Measurements from ENCODE around the gene ADAM17. TPM values are rescaled to one million over a fixed set of nuclear protein-coding genes. Genes with fewer than 3 reads are reported as not detected.

The ADAM17 gene
- polyA plus RNA-seq, 1 donor (not counting 4 experiments of a cell fraction or from before 2014, with no cell fraction given) = 13.3 TPM

DNA sequence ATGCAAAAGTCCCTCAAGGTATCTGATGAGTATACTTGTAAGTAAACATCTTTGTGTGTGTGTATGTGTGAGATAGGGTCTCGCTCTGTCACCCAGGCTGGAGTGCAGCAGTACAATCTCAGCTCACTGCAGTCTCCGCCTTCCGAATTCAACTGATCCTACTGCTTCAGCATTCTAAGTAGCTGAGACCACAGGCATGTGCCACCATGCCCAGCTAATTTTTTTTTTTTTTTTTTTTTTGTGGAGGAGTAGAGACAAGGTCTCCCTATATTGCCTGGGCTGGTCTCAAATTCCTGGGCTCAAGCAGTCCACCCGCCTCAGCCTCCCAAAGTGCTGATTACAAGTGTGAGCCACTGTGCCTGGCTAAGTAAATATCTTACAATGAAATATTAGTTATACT, 23.2 kb downstream of the ADAM17 start:
- DNase-seq (ENCODE audit: low read depth, low spot score) (no peak), FAIRE-seq (no peak)
- Histone ChIP-seq H3K27me3 (ENCODE audit: control insufficient read depth, extremely low read depth, insufficient read depth, low read length) (no peaks in the 10 kb centered on the region), H3K36me3 (ENCODE audit: control insufficient read depth in 2 of 2, extremely low read depth in 1 of 2, insufficient read depth in 2 of 2, low read length in 2 of 2) (peaks cover 4 to 9% of the 10 kb centered on the region in 2 experiments), H3K27ac (ENCODE audit: control insufficient read depth, insufficient read depth, low read length) (no peak overlapping the region), H3K9me3 (ENCODE audit: control insufficient read depth, low read depth, low read length) (no peaks in the 10 kb centered on the region), H3K4me2 (ENCODE audit: control insufficient read depth, extremely low read depth, insufficient read depth, low read depth, low read length) (no peak overlapping the region), H3K79me2 (ENCODE audit: control insufficient read depth, insufficient read depth, low read length) (peaks cover 2% of the 10 kb centered on the region), H3K4me3 (ENCODE audit: control insufficient read depth in 2 of 3, extremely low read depth in 1 of 3, insufficient read depth in 2 of 3, low read depth in 1 of 3, low read length in 3 of 3) (no peak overlapping the region), H3K4me1 (ENCODE audit: control insufficient read depth, extremely low read depth, insufficient read depth, low read length) (peaks cover 8% of the 10 kb centered on the region), H3K9ac (ENCODE audit: control insufficient read depth, extremely low read depth, insufficient read depth, low read length) (no peak overlapping the region), H4K20me1 (ENCODE audit: control insufficient read depth, extremely low read depth, insufficient read depth, low read length) (no peaks in the 10 kb centered on the region), H2AFZ (ENCODE audit: control insufficient read depth, low read length) (no peak overlapping the region), H3K9me1 (ENCODE audit: control insufficient read depth, extremely low read depth, insufficient read depth, low read length) (no peaks in the 10 kb centered on the region)
- no peak for TF ChIP-seq EZH2 (IDR thresholded peaks at IDR 0.05; ENCODE audit: low read length)
- TF ChIP-seq, protein P1, sequence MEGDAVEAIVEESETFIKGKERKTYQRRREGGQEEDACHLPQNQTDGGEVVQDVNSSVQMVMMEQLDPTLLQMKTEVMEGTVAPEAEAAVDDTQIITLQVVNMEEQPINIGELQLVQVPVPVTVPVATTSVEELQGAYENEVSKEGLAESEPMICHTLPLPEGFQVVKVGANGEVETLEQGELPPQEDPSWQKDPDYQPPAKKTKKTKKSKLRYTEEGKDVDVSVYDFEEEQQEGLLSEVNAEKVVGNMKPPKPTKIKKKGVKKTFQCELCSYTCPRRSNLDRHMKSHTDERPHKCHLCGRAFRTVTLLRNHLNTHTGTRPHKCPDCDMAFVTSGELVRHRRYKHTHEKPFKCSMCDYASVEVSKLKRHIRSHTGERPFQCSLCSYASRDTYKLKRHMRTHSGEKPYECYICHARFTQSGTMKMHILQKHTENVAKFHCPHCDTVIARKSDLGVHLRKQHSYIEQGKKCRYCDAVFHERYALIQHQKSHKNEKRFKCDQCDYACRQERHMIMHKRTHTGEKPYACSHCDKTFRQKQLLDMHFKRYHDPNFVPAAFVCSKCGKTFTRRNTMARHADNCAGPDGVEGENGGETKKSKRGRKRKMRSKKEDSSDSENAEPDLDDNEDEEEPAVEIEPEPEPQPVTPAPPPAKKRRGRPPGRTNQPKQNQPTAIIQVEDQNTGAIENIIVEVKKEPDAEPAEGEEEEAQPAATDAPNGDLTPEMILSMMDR (optimal IDR thresholded peaks at IDR 0.05 in 1 of 3, IDR thresholded peaks at IDR 0.05 in 1 of 3, conservative IDR thresholded peaks at IDR 0.05 in 1 of 3; ENCODE audit: extremely low read depth in 1 of 3, insufficient read depth in 2 of 3, low read length in 3 of 3) = no peak
- dilution Hi-C loops (cut with MboI; ENCODE audit: extremely low pct_ligation_motif_present, low sequenced_read_pairs) = no loop called here

GRCh38 chr2:9527995-9528787, 27.4 kb downstream of the ADAM17 start:
- Histone ChIP-seq H3K9ac (ENCODE audit: control insufficient read depth, extremely low read depth, insufficient read depth, low read length) (no peak overlapping the region), H3K27me3 (ENCODE audit: control insufficient read depth, extremely low read depth, insufficient read depth, low read length) (no peaks in the 10 kb centered on the region), H3K4me1 (ENCODE audit: control insufficient read depth, extremely low read depth, insufficient read depth, low read length) (peaks cover 8% of the 10 kb centered on the region), H2AFZ (ENCODE audit: control insufficient read depth, low read length) (no peak overlapping the region), H3K36me3 (ENCODE audit: control insufficient read depth in 2 of 2, extremely low read depth in 1 of 2, insufficient read depth in 2 of 2, low read length in 2 of 2) (peaks cover 3 to 8% of the 10 kb centered on the region in 2 experiments), H3K79me2 (ENCODE audit: control insufficient read depth, insufficient read depth, low read length) (no peaks in the 10 kb centered on the region), H3K9me3 (ENCODE audit: control insufficient read depth, low read depth, low read length) (no peaks in the 10 kb centered on the region), H3K9me1 (ENCODE audit: control insufficient read depth, extremely low read depth, insufficient read depth, low read length) (no peaks in the 10 kb centered on the region), H3K4me3 (ENCODE audit: control insufficient read depth in 2 of 3, extremely low read depth in 1 of 3, insufficient read depth in 2 of 3, low read depth in 1 of 3, low read length in 3 of 3) (no peak overlapping the region), H3K27ac (ENCODE audit: control insufficient read depth, insufficient read depth, low read length) (no peak overlapping the region), H3K4me2 (ENCODE audit: control insufficient read depth, extremely low read depth, insufficient read depth, low read depth, low read length) (no peak overlapping the region), H4K20me1 (ENCODE audit: control insufficient read depth, extremely low read depth, insufficient read depth, low read length) (no peaks in the 10 kb centered on the region)
- DNase-seq (ENCODE audit: low read depth, low spot score) (no peak), FAIRE-seq (no peak)
- dilution Hi-C loops (cut with MboI; ENCODE audit: extremely low pct_ligation_motif_present, low sequenced_read_pairs) = no loop called here
- TF ChIP-seq, protein P1 (optimal IDR thresholded peaks at IDR 0.05 in 1 of 3, IDR thresholded peaks at IDR 0.05 in 1 of 3, conservative IDR thresholded peaks at IDR 0.05 in 1 of 3; ENCODE audit: extremely low read depth in 1 of 3, insufficient read depth in 2 of 3, low read length in 3 of 3) = no peak
- TF ChIP-seq EZH2 (IDR thresholded peaks at IDR 0.05; ENCODE audit: low read length) = no peak

All from keratinocyte (primary cell).